Adrenal gland (tissue), 5 donors: ENCODE data around the gene XRCC5.

Experiments used
- CTCF ChIP-seq, 6 experiments: fragments of 450-650 bp in 4 of 6; fragments of 200-600 bp in 2 of 6; sonication (generic) in 1 of 6; IDR thresholded peaks; 1 replicate in 5 of 6; 2 replicates in 1 of 6; pipeline versions ENCODE4 v1.5.1 to v1.8.0; 2016 to 2021; ENCODE audit warnings: antibody characterized with exemption in 6 of 6, mild to moderate bottlenecking in 2 of 6, moderate library complexity in 1 of 6
- POLR2A ChIP-seq, 2 donors: fragments of 450-650 bp; IDR thresholded peaks; one replicate each; pipeline ENCODE4 v1.6.1; 2017; ENCODE audit warnings: antibody characterized with exemption in 2 of 2, mild to moderate bottlenecking in 2 of 2, moderate library complexity in 1 of 2
- donor health status: DM: no; HTN: no; CAD: no.

- TF ChIP-seq CTCF (IDR thresholded peaks at IDR 0.05) (no peak), POLR2A (IDR thresholded peaks at IDR 0.05) (no peak)
Observed at GRCh38 chr2:216210701-216211540, 101.8 kb downstream of the XRCC5 start.
